NCI-H2107 treated with DMSO at 0.1 percent for 48 hours (cell line): ENCODE results near the gene ENHO.

ENCODE experiments used
- DNase-seq: peaks from one replicate; lab custom pipeline; 2025; ENCODE audit not compliant: unreplicated experiment; lab: John Stamatoyannopoulos, UW

The ENHO gene

GRCh38 chr9:34522971-34523797 is at the start of gene ENHO:
ENHO (minus strand) TSS chr9:34522990; CDS start chr9:34521695, 1,295 bp downstream.
- DNase-seq: peak; percentile 55

GRCh38 chr9:34572092-34572491 is 49.3 kb upstream of the ENHO start:
- no peak for DNase-seq

GRCh38 chr9:34571481-34571810 is 48.7 kb upstream of the ENHO start:
- DNase-seq: no peak

GRCh38 chr9:34570809-34571480 is 48.2 kb upstream of the ENHO start:
- DNase-seq: no peak

GRCh38 chr9:34570376-34570775 is 47.6 kb upstream of the ENHO start:
- DNase-seq: no peak

- no peak for DNase-seq
These were observed 46.0 kb upstream of the ENHO start for GRCh38 chr9:34568774-34569173.

GRCh38 chr9:34568133-34568532 is 45.3 kb upstream of the ENHO start:
- no peak for DNase-seq

- DNase-seq: no peak
These were observed 44.2 kb upstream of the ENHO start for GRCh38 chr9:34566972-34567371.

- no peak for DNase-seq
These were observed 43.5 kb upstream of the ENHO start for GRCh38 chr9:34566322-34566721.

GRCh38 chr9:34565856-34566255 is 43.1 kb upstream of the ENHO start:
- DNase-seq: no peak

- no peak for DNase-seq
These were observed 41.8 kb upstream of the ENHO start for GRCh38 chr9:34564617-34565016.

GRCh38 chr9:34563262-34563661 is 40.5 kb upstream of the ENHO start:
- DNase-seq: no peak

GRCh38 chr9:34562135-34562745 is 39.5 kb upstream of the ENHO start:
- DNase-seq: no peak

- DNase-seq: no peak
These were observed 37.9 kb upstream of the ENHO start for GRCh38 chr9:34560599-34561214.

GRCh38 chr9:34559624-34560455 is 37.0 kb upstream of the ENHO start:
- no peak for DNase-seq

GRCh38 chr9:34558919-34559623 is 36.3 kb upstream of the ENHO start:
- no peak for DNase-seq

GRCh38 chr9:34558364-34558763 is 35.6 kb upstream of the ENHO start:
- DNase-seq: no peak

- no peak for DNase-seq
These were observed 34.9 kb upstream of the ENHO start for GRCh38 chr9:34557426-34558321.

GRCh38 chr9:34556949-34557348 is 34.2 kb upstream of the ENHO start:
- no peak for DNase-seq
